GM23338 (cell line): ENCODE results near the gene ARL8B. TPM values are rescaled to one million over a fixed set of nuclear protein-coding genes. Genes with fewer than 3 reads are reported as not detected.

Source experiments
- ATAC-seq: fragments of 200-7000 bp; cut with Tn5 transposase; 3 replicates; pipeline ENCODE4 v1.9.1; 2020
- DNase-seq: peaks from one replicate; pipeline ENCODE4 v3.0.0-alpha.2; 2015; ENCODE audit warnings: low spot score
- H2AFZ ChIP-seq: fragments of 200-600 bp; sonication (generic); 2 replicates; pipeline ENCODE4 v1.8.0; 2016; ENCODE audit warnings: antibody characterized with exemption, mild to moderate bottlenecking, moderate library complexity
- H3F3A ChIP-seq: fragments of 200-600 bp; sonication (generic); replicated peaks from 2 replicates; pipeline ENCODE4 v1.8.0; 2017; ENCODE audit warnings: antibody characterized with exemption, mixed run types, low read depth
- H3K27ac ChIP-seq: fragments of 200-600 bp; sonication (generic); 2 replicates; pipeline ENCODE4 v1.6.1; 2016; ENCODE audit warnings: low read depth
- H3K27me3 ChIP-seq: fragments of 200-600 bp; sonication (generic); 2 replicates; pipeline ENCODE4 v1.8.0; 2016; ENCODE audit warnings: mild to moderate bottlenecking, mixed run types, moderate library complexity; ENCODE audit not compliant: insufficient read depth
- H3K36me3 ChIP-seq: fragments of 200-600 bp; sonication (generic); 2 replicates; pipeline ENCODE4 v1.8.0; 2016; ENCODE audit warnings: mild to moderate bottlenecking; ENCODE audit not compliant: insufficient read depth
- H3K4me1 ChIP-seq: fragments of 200-600 bp; sonication (generic); 2 replicates; pipeline ENCODE4 v1.8.0; 2016; ENCODE audit warnings: mild to moderate bottlenecking, moderate library complexity; ENCODE audit not compliant: insufficient read depth
- H3K4me2 ChIP-seq: fragments of 200-600 bp; sonication (generic); 2 replicates; pipeline ENCODE4 v1.7.1; 2017; ENCODE audit warnings: mixed run types
- H3K4me3 ChIP-seq: fragments of 200-600 bp; sonication (generic); 2 replicates; pipeline ENCODE4 v1.6.1; 2016; ENCODE audit warnings: mixed run types
- H3K79me2 ChIP-seq: fragments of 200-600 bp; sonication (generic); replicated peaks from 2 replicates; pipeline ENCODE4 v1.8.0; 2017; ENCODE audit warnings: mild to moderate bottlenecking; ENCODE audit not compliant: insufficient read depth
- H3K9me2 ChIP-seq: fragments of 200-600 bp; sonication (generic); 2 replicates; pipeline ENCODE4 v1.8.0; 2017; ENCODE audit not compliant: insufficient read depth
- H4K20me1 ChIP-seq: fragments of 200-600 bp; sonication (generic); replicated peaks from 2 replicates; pipeline ENCODE4 v1.8.0; 2017; ENCODE audit warnings: mild to moderate bottlenecking; ENCODE audit not compliant: insufficient read depth
- H3K27ac Mint-ChIP-seq: 2 replicates; pipeline ENCODE4 v1.8.0; 2020; ENCODE audit warnings: inconsistent platforms, mild to moderate bottlenecking, moderate library complexity, mixed read lengths
- H3K27me3 Mint-ChIP-seq: 3 replicates; pipeline ENCODE4 v1.8.0; 2022; ENCODE audit warnings: low read depth, mild to moderate bottlenecking, moderate library complexity, mixed read lengths, inconsistent platforms; ENCODE audit not compliant: insufficient read depth, poor library complexity
- H3K36me3 Mint-ChIP-seq: 3 replicates; pipeline ENCODE4 v1.8.0; 2021; ENCODE audit warnings: low read depth, mild to moderate bottlenecking, inconsistent platforms, moderate library complexity, mixed read lengths
- H3K4me1 Mint-ChIP-seq: 3 replicates; pipeline ENCODE4 v1.8.0; 2020; ENCODE audit warnings: mild to moderate bottlenecking, inconsistent platforms, mixed read lengths
- H3K4me3 Mint-ChIP-seq: 3 replicates; pipeline ENCODE4 v1.8.0; 2021; ENCODE audit warnings: moderate library complexity, mild to moderate bottlenecking, inconsistent platforms, mixed read lengths
- H3K9me3 Mint-ChIP-seq: 3 replicates; pipeline ENCODE4 v1.8.0; 2020; ENCODE audit warnings: moderate library complexity, mild to moderate bottlenecking, inconsistent platforms, mixed read lengths
- CREB1 ChIP-seq: fragments of 250-450 bp; sonication (Bioruptor Pico); IDR thresholded peaks from 2 replicates; pipeline ENCODE4 v1.5.0; 2020; ENCODE audit warnings: low read depth, mild to moderate bottlenecking, moderate library complexity
- EZH2 ChIP-seq: fragments of 200-600 bp; sonication (generic); IDR thresholded peaks from one replicate; pipeline ENCODE4 v1.8.0; 2017; ENCODE audit warnings: antibody characterized with exemption, mild to moderate bottlenecking, low read depth; ENCODE audit not compliant: unreplicated experiment
- EZH2phosphoT487 ChIP-seq: fragments of 200-600 bp; sonication (generic); IDR thresholded peaks from one replicate; pipeline ENCODE4 v1.8.1; 2018; ENCODE audit warnings: antibody characterized with exemption; ENCODE audit not compliant: unreplicated experiment
- JUNB ChIP-seq: IDR thresholded peaks from one replicate; pipeline ENCODE4 v1.6.1; 2016; ENCODE audit warnings: antibody characterized with exemption; ENCODE audit not compliant: unreplicated experiment
- NANOG ChIP-seq: IDR thresholded peaks from 2 replicates; pipeline ENCODE4 v1.6.1; 2016; ENCODE audit warnings: antibody characterized with exemption, borderline replicate concordance
- POLR2AphosphoS5 ChIP-seq: IDR thresholded peaks from 2 replicates; pipeline ENCODE4 v1.6.1; 2016; ENCODE audit warnings: antibody characterized with exemption, low read depth
- REST ChIP-seq: IDR thresholded peaks from one replicate; pipeline ENCODE4 v1.6.1; 2018; ENCODE audit warnings: antibody characterized with exemption; ENCODE audit not compliant: unreplicated experiment
- STAT1 ChIP-seq: IDR thresholded peaks from one replicate; pipeline ENCODE4 v1.6.1; 2016; ENCODE audit warnings: antibody characterized with exemption; ENCODE audit not compliant: unreplicated experiment
- ZNF114 ChIP-seq: fragments of 250-450 bp; sonication (Bioruptor Pico); IDR thresholded peaks from 2 replicates; pipeline ENCODE4 v1.5.0; 2020; ENCODE audit warnings: mild to moderate bottlenecking, moderate library complexity
- ZNF331 ChIP-seq: fragments of 250-450 bp; sonication (Bioruptor Pico); IDR thresholded peaks from 2 replicates; pipeline ENCODE4 v1.5.0; 2020; ENCODE audit warnings: low read depth, mild to moderate bottlenecking, moderate library complexity
- ZNF462 ChIP-seq: fragments of 250-450 bp; sonication (Bioruptor Pico); IDR thresholded peaks from 2 replicates; pipeline ENCODE4 v1.5.0; 2020; ENCODE audit warnings: mild to moderate bottlenecking, moderate library complexity
- polyA plus RNA-seq: library from polyadenylated mRNA; unstranded; fragments of >200 nt; fragmentation: Nextera tagmentation; extraction: Ambion mirVana; gene quantifications from 2 replicates; pipeline ENCODE4 v1.2.1, GENCODE V29; 2016
- total RNA-seq: library from RNA; depleted of rRNA; stranded (reverse); fragments of >200 nt; shearing (Covaris generic); gene quantifications from 2 replicates; pipeline ENCODE4 v1.2.3, GENCODE V29; 2014
- TF ChIP-seq, protein P1 (sequence below): IDR thresholded peaks from 2 replicates; pipeline ENCODE4 v1.6.1; 2016; ENCODE audit warnings: antibody characterized with exemption
- TF ChIP-seq, protein P2 (sequence below), 2 experiments: fragments of 200-600 bp in 1 of 2; sonication (generic) in 1 of 2; conservative IDR thresholded peaks; 2 replicates each; pipeline versions ENCODE4 v1.5.1 to v1.6.1; 2016 to 2017; ENCODE audit warnings: antibody characterized with exemption in 2 of 2, low read depth in 2 of 2, mild to moderate bottlenecking in 2 of 2, moderate library complexity in 1 of 2

The ARL8B gene
- total and polyA plus RNA-seq, 2 experiments from 2014 or later, result 25.5 to 40.8 TPM

- Mint-ChIP-seq H3K27me3 (no peaks in the 10 kb centered on the region), H3K4me1 (peaks cover 40% of the 10 kb centered on the region), H3K36me3 (peaks cover 60% of the 10 kb centered on the region), H3K27ac (peak overlapping the region; percentile 94), H3K4me3 (no peak overlapping the region), H3K9me3 (no peaks in the 10 kb centered on the region)
- no peaks in the 10 kb centered on the region for H4K20me1 ChIP-seq
- no peaks in the 10 kb centered on the region for H3K9me2 ChIP-seq
- H3K36me3 ChIP-seq, result peaks cover 16% of the 10 kb centered on the region; the same call in 1 of the 2 replicates
- no peak overlapping the region for H2AFZ ChIP-seq
- no peak overlapping the region for H3K4me2 ChIP-seq
- H3F3A ChIP-seq, result no peaks in the 10 kb centered on the region
- H3K4me3 ChIP-seq, result no peak overlapping the region
- ATAC-seq (no peak), DNase-seq (no peak)
- H3K27ac ChIP-seq, result peak overlapping the region; percentile 93
- no peak for TF ChIP-seq ZNF462
- TF ChIP-seq, protein P1, sequence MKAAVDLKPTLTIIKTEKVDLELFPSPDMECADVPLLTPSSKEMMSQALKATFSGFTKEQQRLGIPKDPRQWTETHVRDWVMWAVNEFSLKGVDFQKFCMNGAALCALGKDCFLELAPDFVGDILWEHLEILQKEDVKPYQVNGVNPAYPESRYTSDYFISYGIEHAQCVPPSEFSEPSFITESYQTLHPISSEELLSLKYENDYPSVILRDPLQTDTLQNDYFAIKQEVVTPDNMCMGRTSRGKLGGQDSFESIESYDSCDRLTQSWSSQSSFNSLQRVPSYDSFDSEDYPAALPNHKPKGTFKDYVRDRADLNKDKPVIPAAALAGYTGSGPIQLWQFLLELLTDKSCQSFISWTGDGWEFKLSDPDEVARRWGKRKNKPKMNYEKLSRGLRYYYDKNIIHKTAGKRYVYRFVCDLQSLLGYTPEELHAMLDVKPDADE, result no peak
- no peak for TF ChIP-seq NANOG
- no peak for TF ChIP-seq REST
- TF ChIP-seq, protein P2, sequence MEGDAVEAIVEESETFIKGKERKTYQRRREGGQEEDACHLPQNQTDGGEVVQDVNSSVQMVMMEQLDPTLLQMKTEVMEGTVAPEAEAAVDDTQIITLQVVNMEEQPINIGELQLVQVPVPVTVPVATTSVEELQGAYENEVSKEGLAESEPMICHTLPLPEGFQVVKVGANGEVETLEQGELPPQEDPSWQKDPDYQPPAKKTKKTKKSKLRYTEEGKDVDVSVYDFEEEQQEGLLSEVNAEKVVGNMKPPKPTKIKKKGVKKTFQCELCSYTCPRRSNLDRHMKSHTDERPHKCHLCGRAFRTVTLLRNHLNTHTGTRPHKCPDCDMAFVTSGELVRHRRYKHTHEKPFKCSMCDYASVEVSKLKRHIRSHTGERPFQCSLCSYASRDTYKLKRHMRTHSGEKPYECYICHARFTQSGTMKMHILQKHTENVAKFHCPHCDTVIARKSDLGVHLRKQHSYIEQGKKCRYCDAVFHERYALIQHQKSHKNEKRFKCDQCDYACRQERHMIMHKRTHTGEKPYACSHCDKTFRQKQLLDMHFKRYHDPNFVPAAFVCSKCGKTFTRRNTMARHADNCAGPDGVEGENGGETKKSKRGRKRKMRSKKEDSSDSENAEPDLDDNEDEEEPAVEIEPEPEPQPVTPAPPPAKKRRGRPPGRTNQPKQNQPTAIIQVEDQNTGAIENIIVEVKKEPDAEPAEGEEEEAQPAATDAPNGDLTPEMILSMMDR (conservative IDR thresholded peaks at IDR 0.05; ENCODE audit: low read depth in 2 of 2), result no peak
- TF ChIP-seq EZH2phosphoT487, result no peak
- TF ChIP-seq POLR2AphosphoS5, result no peak
- no peak for TF ChIP-seq JUNB
- no peak for TF ChIP-seq EZH2
- TF ChIP-seq ZNF331 (CRISPR knock-in tag), result no peak
- TF ChIP-seq CREB1, result no peak
- no peak for TF ChIP-seq STAT1
- TF ChIP-seq ZNF114, result no peak
- peaks cover 31% of the 10 kb centered on the region for H3K4me1 ChIP-seq
- no peaks in the 10 kb centered on the region for H3K27me3 ChIP-seq
- H3K79me2 ChIP-seq, result peaks cover 17% of the 10 kb centered on the region
Measured at GRCh38 chr3:5198313-5198677, 76.2 kb downstream of the ARL8B start.
